HG02678 (cell line): ENCODE results near the gene SEMA5B.

ENCODE experiments used
- ATAC-seq: cut with Tn5 transposase; IDR thresholded peaks from one replicate; pipeline ENCODE4 v1.9.1; 2021; ENCODE audit warnings: mild to moderate bottlenecking, moderate library complexity; ENCODE audit not compliant: unreplicated experiment

Gene SEMA5B

GRCh38 chr3:122947196-122947595, 80.4 kb downstream of the SEMA5B start:
- ATAC-seq: no peak

- no peak for ATAC-seq
These were observed 81.4 kb downstream of the SEMA5B start for GRCh38 chr3:122946185-122946584.

GRCh38 chr3:122945230-122945629, 82.3 kb downstream of the SEMA5B start:
- ATAC-seq: no peak

GRCh38 chr3:122944671-122945161, 82.8 kb downstream of the SEMA5B start:
- no peak for ATAC-seq

- no peak for ATAC-seq
These were observed 83.8 kb downstream of the SEMA5B start for GRCh38 chr3:122943828-122944190.

GRCh38 chr3:122942937-122943827, 84.4 kb downstream of the SEMA5B start:
- no peak for ATAC-seq

- ATAC-seq: no peak
These were observed 85.3 kb downstream of the SEMA5B start for GRCh38 chr3:122942239-122942638.

- ATAC-seq: no peak
These were observed 86.0 kb downstream of the SEMA5B start for GRCh38 chr3:122941228-122942206.

- no peak for ATAC-seq
These were observed 86.9 kb downstream of the SEMA5B start for GRCh38 chr3:122940628-122941086.

- no peak for ATAC-seq
These were observed 88.7 kb downstream of the SEMA5B start for GRCh38 chr3:122938783-122939425.

- no peak for ATAC-seq
These were observed 89.8 kb downstream of the SEMA5B start for GRCh38 chr3:122937745-122938144.

GRCh38 chr3:122936986-122937385, 90.6 kb downstream of the SEMA5B start:
- ATAC-seq: no peak

GRCh38 chr3:122936335-122936734, 91.2 kb downstream of the SEMA5B start:
- ATAC-seq: no peak

- ATAC-seq: no peak
These were observed 93.3 kb downstream of the SEMA5B start for GRCh38 chr3:122934251-122934650.

GRCh38 chr3:122932251-122932967, 95.2 kb downstream of the SEMA5B start:
- no peak for ATAC-seq

- ATAC-seq: no peak
These were observed 95.9 kb downstream of the SEMA5B start for GRCh38 chr3:122931636-122932035.

GRCh38 chr3:122930063-122930997, 97.2 kb downstream of the SEMA5B start:
- ATAC-seq: no peak

- no peak for ATAC-seq
These were observed 98.1 kb downstream of the SEMA5B start for GRCh38 chr3:122929188-122930062.
